ENCODE data around the gene RABL3. TPM values are rescaled to one million over a fixed set of nuclear protein-coding genes. Genes with fewer than 3 reads are reported as not detected.

Gene RABL3
- total RNA-seq, 2 donors from 2014 or later, result 25.5 to 30.5 TPM

- H3K36me3 ChIP-seq, result no peaks in the 10 kb centered on the region
- no peaks in the 10 kb centered on the region for H3K4me1 ChIP-seq
- H3K9me3 ChIP-seq, result no peaks in the 10 kb centered on the region
- H3K4me3 ChIP-seq, result no peak overlapping the region
- intact Hi-C loops (cut with DNase I), result no loop called here
- TF ChIP-seq CTCF (IDR thresholded peaks at IDR 0.05), result no peak
- no peak overlapping the region for H3K27ac ChIP-seq
- H3K9ac ChIP-seq (ENCODE audit: low read depth in 2 of 2, low read length in 2 of 2), result no peak overlapping the region
- H3K27me3 ChIP-seq, result no peaks in the 10 kb centered on the region
- no peak for DNase-seq
Measured at GRCh38 chr3:120756061-120756460, 13.7 kb upstream of the RABL3 start.

- no peaks in the 10 kb centered on the region for H3K36me3 ChIP-seq
- no peak overlapping the region for H3K4me3 ChIP-seq
- H3K27me3 ChIP-seq, result no peaks in the 10 kb centered on the region
- TF ChIP-seq CTCF (IDR thresholded peaks at IDR 0.05), result no peak
- no peaks in the 10 kb centered on the region for H3K9me3 ChIP-seq
- intact Hi-C loops (cut with DNase I), result no loop called here
- no peak overlapping the region for H3K9ac ChIP-seq (ENCODE audit: low read depth in 2 of 2, low read length in 2 of 2)
- DNase-seq, result no peak
- H3K27ac ChIP-seq, result no peak overlapping the region
- H3K4me1 ChIP-seq, result no peaks in the 10 kb centered on the region
Measured at GRCh38 chr3:120753810-120754209, 11.5 kb upstream of the RABL3 start.

GRCh38 chr3:120752865-120753264, 10.5 kb upstream of the RABL3 start:
- intact Hi-C loops (cut with DNase I), result no loop called here
- Histone ChIP-seq H3K36me3 (no peaks in the 10 kb centered on the region), H3K27ac (no peak overlapping the region), H3K4me1 (no peaks in the 10 kb centered on the region), H3K4me3 (no peak overlapping the region), H3K9ac (ENCODE audit: low read depth in 2 of 2, low read length in 2 of 2) (no peak overlapping the region), H3K9me3 (no peaks in the 10 kb centered on the region), H3K27me3 (no peaks in the 10 kb centered on the region)
- no peak for TF ChIP-seq CTCF (IDR thresholded peaks at IDR 0.05)
- DNase-seq, result no peak

GRCh38 chr3:120752230-120752629, 9.9 kb upstream of the RABL3 start:
- no peak overlapping the region for H3K9ac ChIP-seq (ENCODE audit: low read depth in 2 of 2, low read length in 2 of 2)
- H3K27ac ChIP-seq, result no peak overlapping the region
- no peak for DNase-seq
- no peak overlapping the region for H3K4me3 ChIP-seq
- intact Hi-C loops (cut with DNase I), result no loop called here
- H3K4me1 ChIP-seq, result no peaks in the 10 kb centered on the region
- no peak for TF ChIP-seq CTCF (IDR thresholded peaks at IDR 0.05)
- no peaks in the 10 kb centered on the region for H3K36me3 ChIP-seq
- H3K9me3 ChIP-seq, result no peaks in the 10 kb centered on the region
- H3K27me3 ChIP-seq, result no peaks in the 10 kb centered on the region

- Histone ChIP-seq H3K4me1 (no peaks in the 10 kb centered on the region), H3K9me3 (no peaks in the 10 kb centered on the region), H3K36me3 (no peaks in the 10 kb centered on the region), H3K4me3 (no peak overlapping the region), H3K9ac (ENCODE audit: low read depth in 2 of 2, low read length in 2 of 2) (no peak overlapping the region), H3K27ac (no peak overlapping the region), H3K27me3 (no peaks in the 10 kb centered on the region)
- intact Hi-C loops (cut with DNase I), result loop anchor here (10.0 kb wide), 1 partner anchor 45 kb away; no protein-coding TSS in a partner anchor
- DNase-seq, result no peak
- TF ChIP-seq CTCF (IDR thresholded peaks at IDR 0.05), result no peak
Measured at GRCh38 chr3:120749843-120750242, 7.5 kb upstream of the RABL3 start.

- intact Hi-C loops (cut with DNase I), result loop anchor here (10.0 kb wide), 1 partner anchor 49 kb away; no protein-coding TSS in a partner anchor
- Histone ChIP-seq H3K4me3 (no peak overlapping the region), H3K4me1 (no peaks in the 10 kb centered on the region), H3K27me3 (no peaks in the 10 kb centered on the region), H3K9ac (ENCODE audit: low read depth in 2 of 2, low read length in 2 of 2) (no peak overlapping the region), H3K27ac (no peak overlapping the region), H3K36me3 (no peaks in the 10 kb centered on the region), H3K9me3 (no peaks in the 10 kb centered on the region)
- TF ChIP-seq CTCF (IDR thresholded peaks at IDR 0.05), result no peak
- no peak for DNase-seq
Measured at GRCh38 chr3:120745466-120745865, 3.1 kb upstream of the RABL3 start.

All from colonic mucosa (tissue), 4 donors.